Natural killer cell (primary cell): ENCODE data around the gene ACTL6B. TPM values are rescaled to one million over a fixed set of nuclear protein-coding genes. Genes with fewer than 3 reads are reported as not detected.

Source experiments
- ATAC-seq, 3 donors: fragments of 150-1000 bp in 2 of 3; fragments of 200-7000 bp in 1 of 3; cut with Tn5 transposase; 1 replicate in 1 of 3; 2 replicates in 2 of 3; pipeline ENCODE4 v1.10.0; 2021; ENCODE audit warnings: mild to moderate bottlenecking in 2 of 3, moderate library complexity in 2 of 3
- DNase-seq, 2 donors: peaks; one replicate each; pipeline versions ENCODE4 v3.0.0 to v3.0.0-alpha.2; 2013 to 2021; ENCODE audit warnings: mixed read lengths in 1 of 2
- H3K27ac ChIP-seq: one replicate; pipeline ENCODE4 v1.5.1; 2013; ENCODE audit warnings: mild to moderate bottlenecking, low read length
- H3K27me3 ChIP-seq: one replicate; pipeline ENCODE4 v1.6.1; 2013; ENCODE audit warnings: low read length; ENCODE audit not compliant: control insufficient read depth, insufficient read depth
- H3K36me3 ChIP-seq: one replicate; pipeline ENCODE4 v1.6.1; 2013; ENCODE audit warnings: low read length; ENCODE audit not compliant: control insufficient read depth, insufficient read depth
- H3K4me1 ChIP-seq: one replicate; pipeline ENCODE4 v1.6.1; 2013; ENCODE audit warnings: low read length; ENCODE audit not compliant: control insufficient read depth, insufficient read depth
- H3K4me3 ChIP-seq: one replicate; pipeline ENCODE4 v1.5.1; 2013; ENCODE audit warnings: low read length
- H3K9me3 ChIP-seq: one replicate; pipeline ENCODE4 v1.6.1; 2013; ENCODE audit warnings: low read length; ENCODE audit not compliant: control insufficient read depth, insufficient read depth
- H3K27ac Mint-ChIP-seq, 2 donors: one replicate each; pipeline ENCODE4 v1.8.0; 2022; ENCODE audit warnings: mild to moderate bottlenecking in 2 of 2, mixed read lengths in 2 of 2, moderate library complexity in 1 of 2
- H3K27me3 Mint-ChIP-seq, 2 donors: one replicate each; pipeline ENCODE4 v1.8.0; 2022; ENCODE audit warnings: low read depth in 2 of 2, mixed read lengths in 2 of 2
- H3K36me3 Mint-ChIP-seq: one replicate; pipeline ENCODE4 v1.8.0; 2022; ENCODE audit warnings: mixed read lengths
- H3K4me1 Mint-ChIP-seq, 2 donors: one replicate each; pipeline ENCODE4 v1.8.0; 2022; ENCODE audit warnings: mixed read lengths in 2 of 2
- H3K4me3 Mint-ChIP-seq: one replicate; pipeline ENCODE4 v1.8.0; 2022; ENCODE audit warnings: mild to moderate bottlenecking, moderate library complexity, mixed read lengths
- H3K9me3 Mint-ChIP-seq, 2 donors: one replicate each; pipeline ENCODE4 v1.8.0; 2022; ENCODE audit warnings: mixed read lengths in 2 of 2
- WGBS: methylation state at CpG from one replicate; pipeline ENCODE4 v1.1.7; 2013; ENCODE audit warnings: missing lambda C conversion rate; ENCODE audit not compliant: insufficient coverage; 5-methylcytosine and 5-hydroxymethylcytosine counted together
- intact Hi-C: fragments of 100-400 bp; cut with micrococcal nuclease; formaldehyde crosslinking; loops from one replicate; pipeline ENCODE4 v1.14.2; 2022
- total RNA-seq, 4 donors: library from RNA; stranded (reverse); fragments of 120-200 nt in 1 of 4; gene quantifications; one replicate each; pipeline versions ENCODE4 v1.2.3 to v1.2.4, GENCODE V29; 2013 to 2022
- TF ChIP-seq, protein P1 (sequence below): fragments of 200-600 bp; IDR thresholded peaks from one replicate; pipeline ENCODE4 v1.8.0; 2022; ENCODE audit warnings: antibody characterized with exemption

The ACTL6B gene
- total RNA-seq, 3 donors from 2014 or later (not counting 1 experiment from before 2014, with no cell fraction given), result not detected

DNA sequence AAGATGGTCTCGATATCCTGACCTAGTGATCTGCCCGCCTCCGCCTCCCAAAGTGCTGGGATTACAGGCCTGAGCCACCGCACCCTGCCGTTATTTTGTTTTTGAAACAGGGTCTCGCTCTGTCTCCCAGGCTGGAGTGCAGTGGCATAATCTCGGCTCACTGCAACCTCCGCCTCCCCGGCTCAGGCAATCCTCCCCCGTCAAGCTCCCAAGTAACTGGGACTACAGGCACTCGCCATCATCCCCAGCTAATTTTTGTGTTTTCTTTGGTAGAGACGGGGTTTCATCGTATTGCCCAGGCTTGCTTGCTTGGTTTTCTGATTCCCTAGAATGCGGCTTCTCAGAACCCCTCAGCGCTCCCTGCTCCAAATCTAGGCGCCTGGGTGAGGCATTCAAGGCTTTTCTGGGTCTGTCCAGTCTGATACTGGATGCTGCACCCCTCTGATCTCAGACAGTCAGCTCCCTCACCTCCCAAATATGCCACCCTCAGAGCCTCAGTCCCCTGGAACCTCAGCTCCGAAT lies 16.2 kb downstream of the ACTL6B start:
- no peak overlapping the region for H3K4me3 ChIP-seq
- Mint-ChIP-seq H3K4me3 (no peak overlapping the region), H3K9me3 (no peaks in the 10 kb centered on the region), H3K36me3 (no peaks in the 10 kb centered on the region), H3K27me3 (peaks cover 0 to 2% of the 10 kb centered on the region in 2 donors), H3K4me1 (no peaks in the 10 kb centered on the region), H3K27ac (no peak overlapping the region)
- H3K36me3 ChIP-seq, result no peaks in the 10 kb centered on the region
- no peaks in the 10 kb centered on the region for H3K9me3 ChIP-seq
- no peaks in the 10 kb centered on the region for H3K4me1 ChIP-seq
- no peak overlapping the region for H3K27ac ChIP-seq
- ATAC-seq (no peak), DNase-seq (no peak)
- intact Hi-C loops, result no loop called here
- H3K27me3 ChIP-seq, result no peaks in the 10 kb centered on the region
- 95% methylated on average over 17 of the region's 17 CpGs for WGBS
- TF ChIP-seq, protein P1, sequence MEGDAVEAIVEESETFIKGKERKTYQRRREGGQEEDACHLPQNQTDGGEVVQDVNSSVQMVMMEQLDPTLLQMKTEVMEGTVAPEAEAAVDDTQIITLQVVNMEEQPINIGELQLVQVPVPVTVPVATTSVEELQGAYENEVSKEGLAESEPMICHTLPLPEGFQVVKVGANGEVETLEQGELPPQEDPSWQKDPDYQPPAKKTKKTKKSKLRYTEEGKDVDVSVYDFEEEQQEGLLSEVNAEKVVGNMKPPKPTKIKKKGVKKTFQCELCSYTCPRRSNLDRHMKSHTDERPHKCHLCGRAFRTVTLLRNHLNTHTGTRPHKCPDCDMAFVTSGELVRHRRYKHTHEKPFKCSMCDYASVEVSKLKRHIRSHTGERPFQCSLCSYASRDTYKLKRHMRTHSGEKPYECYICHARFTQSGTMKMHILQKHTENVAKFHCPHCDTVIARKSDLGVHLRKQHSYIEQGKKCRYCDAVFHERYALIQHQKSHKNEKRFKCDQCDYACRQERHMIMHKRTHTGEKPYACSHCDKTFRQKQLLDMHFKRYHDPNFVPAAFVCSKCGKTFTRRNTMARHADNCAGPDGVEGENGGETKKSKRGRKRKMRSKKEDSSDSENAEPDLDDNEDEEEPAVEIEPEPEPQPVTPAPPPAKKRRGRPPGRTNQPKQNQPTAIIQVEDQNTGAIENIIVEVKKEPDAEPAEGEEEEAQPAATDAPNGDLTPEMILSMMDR, result no peak

DNA sequence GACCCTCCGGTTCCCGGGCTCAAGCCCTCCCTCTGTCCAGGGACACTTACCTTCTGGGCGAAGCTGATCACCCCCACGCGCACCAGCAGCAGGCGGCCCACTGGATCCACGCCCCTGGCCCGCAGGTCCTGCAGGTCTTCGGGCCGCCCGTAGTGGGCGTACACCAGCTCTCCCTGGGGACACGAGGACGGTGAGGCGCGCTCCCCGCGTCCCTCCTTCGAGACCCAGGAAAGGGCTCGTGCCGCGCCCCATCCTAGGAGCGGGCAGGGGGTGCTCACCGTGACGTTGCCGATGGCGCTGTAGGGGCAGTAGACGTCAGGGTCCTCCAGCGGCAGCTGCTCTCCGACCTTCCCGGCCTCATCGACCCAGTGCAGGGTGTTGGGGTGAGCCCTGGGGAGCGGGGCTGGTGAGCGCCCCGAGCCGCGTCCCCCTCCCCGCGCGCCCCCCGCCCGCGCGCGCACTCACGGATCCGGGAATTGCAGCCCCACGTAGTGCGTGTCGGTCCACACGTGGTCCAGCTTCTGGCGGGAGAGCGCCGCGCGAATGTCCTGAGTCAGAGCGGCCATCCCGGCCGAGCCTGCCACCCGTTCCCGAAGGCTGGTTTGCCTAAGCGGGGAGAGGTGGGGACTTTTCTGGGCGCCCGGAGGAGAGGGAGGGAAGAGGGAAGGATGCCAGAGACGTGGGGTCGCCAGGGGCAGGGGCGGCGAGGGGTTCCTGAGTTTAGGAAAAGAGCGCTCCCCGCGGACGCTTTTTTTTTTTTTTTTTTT lies 23.1 kb downstream of the ACTL6B start:
- intact Hi-C loops, result loop anchor here (5.0 kb wide), 2 partner anchors 39 to 59 kb away; partner anchors contain the start of genes GIGYF1 and GNB2
- no peaks in the 10 kb centered on the region for H3K36me3 ChIP-seq
- H3K9me3 ChIP-seq, result no peaks in the 10 kb centered on the region
- peak overlapping the region; percentile 88 for H3K4me3 ChIP-seq
- Mint-ChIP-seq H3K36me3 (no peaks in the 10 kb centered on the region), H3K4me1 (peaks cover 11 to 32% of the 10 kb centered on the region in 2 donors), H3K9me3 (no peaks in the 10 kb centered on the region), H3K4me3 (peak overlapping the region; percentile 86), H3K27ac (peak overlapping the region in 1 of 2 donors; percentile 34), H3K27me3 (peaks cover 0 to 4% of the 10 kb centered on the region in 2 donors)
- peak; percentile 37 to 78 for DNase-seq
- H3K27me3 ChIP-seq, result no peaks in the 10 kb centered on the region
- TF ChIP-seq, protein P1, result peak; percentile 31
- ATAC-seq, result peak; percentile 77 to 81 (median 79)
- WGBS, result 1% methylated on average over 72 of the region's 72 CpGs
- H3K27ac ChIP-seq, result peak overlapping the region; percentile 56
- peaks cover 14% of the 10 kb centered on the region for H3K4me1 ChIP-seq

DNA sequence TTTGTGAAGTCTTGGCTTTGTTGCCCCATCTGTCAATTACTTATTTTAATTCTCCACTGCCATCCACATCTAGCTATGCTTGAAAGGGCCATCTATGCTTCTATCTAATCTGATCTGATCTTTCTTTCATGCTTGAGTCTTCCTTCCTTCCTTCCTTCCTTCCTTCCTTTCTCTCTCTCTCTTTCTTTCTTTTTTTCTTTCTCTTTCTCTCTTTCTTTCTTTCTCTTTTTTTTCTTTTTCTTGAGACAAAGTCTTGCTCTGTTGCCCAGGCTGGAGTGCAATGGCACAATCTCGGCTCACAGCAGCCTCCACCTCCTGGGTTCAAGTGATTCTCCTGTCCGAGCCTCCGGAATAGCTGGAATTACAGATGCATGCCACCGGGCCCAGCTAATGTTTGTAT lies 26.2 kb downstream of the ACTL6B start:
- no peak overlapping the region for H3K4me3 ChIP-seq
- DNase-seq, result no peak
- ATAC-seq, result no peak
- no peak overlapping the region for H3K27ac ChIP-seq
- peaks cover 34% of the 10 kb centered on the region for H3K4me1 ChIP-seq
- 97% methylated on average over 4 of the region's 4 CpGs for WGBS
- peak overlapping the region in 1 of 2 donors; percentile 7 for H3K27ac Mint-ChIP-seq
- no peaks in the 10 kb centered on the region for H3K27me3 ChIP-seq
- no peaks in the 10 kb centered on the region for H3K9me3 ChIP-seq
- no peaks in the 10 kb centered on the region for H3K36me3 ChIP-seq
- no peaks in the 10 kb centered on the region for H3K9me3 Mint-ChIP-seq
- intact Hi-C loops, result loop anchor here (5.0 kb wide), 2 partner anchors 42 to 62 kb away; partner anchors contain the start of genes GIGYF1 and GNB2
- H3K4me3 Mint-ChIP-seq, result no peak overlapping the region
- TF ChIP-seq, protein P1, result no peak
- H3K27me3 Mint-ChIP-seq, result peaks cover 0 to 4% of the 10 kb centered on the region in 2 donors
- peaks cover 11 to 48% of the 10 kb centered on the region in 2 donors for H3K4me1 Mint-ChIP-seq
- H3K36me3 Mint-ChIP-seq, result no peaks in the 10 kb centered on the region
